GM12892 (cell line): ENCODE results near the gene DSCAML1.

Source experiments
- POLR2A ChIP-seq: IDR thresholded peaks from 2 replicates; pipeline ENCODE4 v1.6.1; 2011; ENCODE audit warnings: low read depth, low read length, control low read depth
- POLR2AphosphoS5 ChIP-seq: IDR thresholded peaks from 2 replicates; pipeline ENCODE4 v1.6.1; 2011; ENCODE audit warnings: low read depth, low read length, control low read depth
- TAF1 ChIP-seq: IDR thresholded peaks from 2 replicates; pipeline ENCODE4 v1.6.1; 2011; ENCODE audit warnings: low read depth, mild to moderate bottlenecking, control low read depth, low read length, borderline replicate concordance

DNA sequence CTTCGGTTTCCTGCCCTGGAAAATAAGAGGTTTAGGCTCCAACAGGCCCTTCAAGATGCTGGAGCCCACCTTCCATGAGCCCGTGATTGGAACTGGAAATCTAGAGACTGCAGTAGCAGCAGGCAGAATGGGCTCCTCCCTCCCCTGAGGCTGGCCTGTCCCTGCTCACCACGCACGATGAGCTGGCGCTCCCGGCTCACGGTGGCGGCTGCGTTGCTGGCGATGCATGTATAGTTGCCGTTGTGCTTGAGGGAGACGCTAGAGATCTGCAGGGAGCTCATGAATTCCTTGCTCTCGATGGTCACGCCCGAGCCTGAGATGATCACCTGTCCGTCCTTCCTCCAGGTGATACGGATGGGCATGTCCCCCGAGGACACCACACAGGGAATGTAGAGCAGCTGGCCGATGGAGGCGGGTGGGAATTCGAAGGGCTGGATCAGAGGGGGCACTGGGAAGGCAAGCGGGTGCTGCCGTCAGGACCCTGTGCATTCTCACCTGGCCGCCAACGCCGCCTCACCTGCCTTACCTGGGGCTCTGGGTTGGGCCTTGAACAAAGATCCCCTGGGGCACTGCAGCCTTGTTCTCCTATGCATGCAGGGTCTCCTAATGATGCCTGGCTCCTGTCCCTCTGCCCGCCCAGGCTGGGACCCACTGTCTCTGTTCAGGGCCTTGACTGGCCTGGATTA is 291.6 kb downstream of the DSCAML1 start:
- TF ChIP-seq POLR2A (no peak), POLR2AphosphoS5 (no peak), TAF1 (no peak)
